Liver (tissue), 9 donors: ENCODE data around the gene PTPN2. TPM values are rescaled to one million over a fixed set of nuclear protein-coding genes. Genes with fewer than 3 reads are reported as not detected.

Source experiments
- DNase-seq: peaks from one replicate; pipeline ENCODE4 v3.0.0-alpha.2; 2017; ENCODE audit warnings: low spot score
- H3K27ac ChIP-seq, 2 donors: one replicate each; pipeline ENCODE4 v1.7.0; 2013; ENCODE audit warnings: inconsistent platforms in 2 of 2, low read length in 2 of 2, control low read depth in 1 of 2, low read depth in 1 of 2, mild to moderate bottlenecking in 1 of 2
- H3K27me3 ChIP-seq, 4 donors: one replicate each; pipeline versions ENCODE4 v1.6.1 to v1.7.0; 2013; ENCODE audit warnings: low read length in 3 of 4, inconsistent platforms in 1 of 4, mild to moderate bottlenecking in 1 of 4, moderate library complexity in 1 of 4; ENCODE audit not compliant: control insufficient read depth in 4 of 4, insufficient read depth in 4 of 4
- H3K36me3 ChIP-seq, 4 donors: one replicate each; pipeline versions ENCODE4 v1.6.1 to v1.7.0; 2013; ENCODE audit warnings: low read length in 3 of 4, mild to moderate bottlenecking in 3 of 4, low read depth in 1 of 4, moderate library complexity in 1 of 4; ENCODE audit not compliant: control insufficient read depth in 4 of 4, insufficient read depth in 3 of 4
- H3K4me1 ChIP-seq, 4 donors: one replicate each; pipeline versions ENCODE4 v1.6.1 to v1.7.0; 2013; ENCODE audit warnings: low read length in 3 of 4, mild to moderate bottlenecking in 3 of 4, moderate library complexity in 1 of 4; ENCODE audit not compliant: control insufficient read depth in 4 of 4, insufficient read depth in 4 of 4
- H3K4me3 ChIP-seq, 3 donors: one replicate each; pipeline versions ENCODE4 v1.6.1 to v1.7.0; 2013; ENCODE audit warnings: low read length in 3 of 3, control low read depth in 1 of 3, low read depth in 1 of 3, mild to moderate bottlenecking in 1 of 3
- H3K9ac ChIP-seq, 2 donors: one replicate each; pipeline ENCODE4 v1.7.0; 2013; ENCODE audit warnings: low read length in 2 of 2, mild to moderate bottlenecking in 2 of 2, moderate library complexity in 2 of 2, control low read depth in 1 of 2, low read depth in 1 of 2
- H3K9me3 ChIP-seq, 4 donors: one replicate each; pipeline versions ENCODE4 v1.6.1 to v1.7.0; 2013; ENCODE audit warnings: low read length in 3 of 4; ENCODE audit not compliant: control insufficient read depth in 4 of 4
- ATF3 ChIP-seq: IDR thresholded peaks from 2 replicates; pipeline ENCODE4 v1.6.1; 2016; ENCODE audit warnings: antibody characterized with exemption
- EGR1 ChIP-seq, 2 donors: IDR thresholded peaks; 2 replicates each; pipeline ENCODE4 v1.6.1; 2016 to 2018; ENCODE audit warnings: antibody characterized with exemption in 2 of 2, low read depth in 2 of 2
- FOXA2 ChIP-seq: IDR thresholded peaks from 2 replicates; pipeline ENCODE4 v1.6.1; 2016; ENCODE audit warnings: antibody characterized with exemption
- GABPA ChIP-seq, 2 donors: IDR thresholded peaks in 1 of 2; conservative IDR thresholded peaks in 1 of 2; 2 replicates each; pipeline ENCODE4 v1.6.1; 2016; ENCODE audit warnings: antibody characterized with exemption in 2 of 2, mild to moderate bottlenecking in 1 of 2, moderate library complexity in 1 of 2
- HNF4A ChIP-seq, 2 donors: conservative IDR thresholded peaks; 2 replicates each; pipeline ENCODE4 v1.6.1; 2016; ENCODE audit warnings: antibody characterized with exemption in 2 of 2, mild to moderate bottlenecking in 2 of 2
- HNF4G ChIP-seq: IDR thresholded peaks from 2 replicates; pipeline ENCODE4 v1.6.1; 2016; ENCODE audit warnings: antibody characterized with exemption
- JUND ChIP-seq, 2 donors: IDR thresholded peaks; 2 replicates each; pipeline ENCODE4 v1.6.1; 2016; ENCODE audit warnings: antibody characterized with exemption in 2 of 2
- NR2F2 ChIP-seq: IDR thresholded peaks from 2 replicates; pipeline ENCODE4 v1.6.1; 2016; ENCODE audit warnings: antibody characterized with exemption
- RAD21 ChIP-seq, 2 donors: IDR thresholded peaks; 2 replicates each; pipeline ENCODE4 v1.6.1; 2016; ENCODE audit warnings: antibody characterized with exemption in 2 of 2, mild to moderate bottlenecking in 2 of 2
- REST ChIP-seq: IDR thresholded peaks from 2 replicates; pipeline ENCODE4 v1.6.1; 2016; ENCODE audit warnings: antibody characterized with exemption, mild to moderate bottlenecking
- RXRA ChIP-seq, 2 donors: IDR thresholded peaks; 2 replicates each; pipeline ENCODE4 v1.6.1; 2017 to 2018; ENCODE audit warnings: antibody characterized with exemption in 2 of 2, mild to moderate bottlenecking in 1 of 2
- TAF1 ChIP-seq: conservative IDR thresholded peaks from 2 replicates; pipeline ENCODE4 v1.6.1; 2016; ENCODE audit warnings: antibody characterized with exemption, mild to moderate bottlenecking
- YY1 ChIP-seq: IDR thresholded peaks from 2 replicates; pipeline ENCODE4 v1.6.1; 2016; ENCODE audit warnings: antibody characterized with exemption, mild to moderate bottlenecking
- WGBS: extraction: QIAGEN DNeasy Blood & Tissue Kit; methylation state at CpG from one replicate; pipeline ENCODE4 v1.1.7; 2013; 5-methylcytosine and 5-hydroxymethylcytosine counted together
- polyA plus RNA-seq, 2 donors: library from polyadenylated mRNA; stranded (reverse) in 1 of 2; unstranded in 1 of 2; fragments of 200-250 nt in 1 of 2; fragments of >200 nt in 1 of 2; fragmentation: Nextera tagmentation in 1 of 2; extraction: Ambion mirVana in 1 of 2; gene quantifications; one replicate each; pipeline versions ENCODE4 v1.2.1 to v1.2.3, GENCODE V29; 2013 to 2015
- total RNA-seq, 2 donors: library from RNA; depleted of rRNA; stranded (reverse); fragments of >200 nt; gene quantifications; one replicate each; pipeline ENCODE4 v1.2.3, GENCODE V29; 2014
- TF ChIP-seq, protein P1 (sequence below): IDR thresholded peaks from 2 replicates; pipeline ENCODE4 v1.6.1; 2016; ENCODE audit warnings: antibody characterized with exemption
- TF ChIP-seq, protein P2 (sequence below): fragments of 150-350 bp; IDR thresholded peaks from 2 replicates; pipeline ENCODE4 v1.5.1; 2017; ENCODE audit warnings: improper control_type of control experiment, low read depth, low read length; ENCODE audit not compliant: missing input control
- donor health status: healthy.
- donor health status: healthy.
- donor health status: healthy.
- donor health status: healthy.
- donor health status: healthy.

Gene PTPN2
- total and polyA plus RNA-seq, 4 donors: 9.2 to 21.2 (median 14.9) TPM

DNA sequence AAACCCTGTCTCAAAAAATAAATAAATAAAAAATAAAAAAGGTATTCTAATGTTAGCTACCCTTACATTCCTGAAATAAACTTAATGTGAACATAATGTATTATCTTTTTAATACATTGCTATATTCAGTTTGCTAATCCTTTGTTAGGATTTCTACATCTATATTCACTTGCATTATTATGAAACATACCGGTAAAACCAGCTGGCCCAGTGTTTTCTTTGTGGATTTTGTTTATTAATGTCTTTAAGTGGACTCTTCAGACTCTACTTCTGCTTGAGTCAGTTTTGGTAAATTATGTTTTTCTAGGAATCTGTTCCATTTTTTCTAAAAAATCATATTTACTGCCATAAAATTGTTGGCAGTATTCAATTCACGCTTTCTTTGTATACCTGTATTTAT lies 34.5 kb downstream of the PTPN2 start:
- Histone ChIP-seq H3K9ac (no peak overlapping the region), H3K36me3 (no peaks in the 10 kb centered on the region), H3K4me1 (peaks cover 0 to 2% (median 0%) of the 10 kb centered on the region in 4 donors), H3K27ac (no peak overlapping the region), H3K9me3 (no peaks in the 10 kb centered on the region), H3K27me3 (no peaks in the 10 kb centered on the region), H3K4me3 (no peak overlapping the region)
- TF ChIP-seq, protein P1, sequence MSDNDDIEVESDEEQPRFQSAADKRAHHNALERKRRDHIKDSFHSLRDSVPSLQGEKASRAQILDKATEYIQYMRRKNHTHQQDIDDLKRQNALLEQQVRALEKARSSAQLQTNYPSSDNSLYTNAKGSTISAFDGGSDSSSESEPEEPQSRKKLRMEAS: no peak
- 94% methylated on average over 2 of the region's 2 CpGs for WGBS
- DNase-seq: no peak

DNA sequence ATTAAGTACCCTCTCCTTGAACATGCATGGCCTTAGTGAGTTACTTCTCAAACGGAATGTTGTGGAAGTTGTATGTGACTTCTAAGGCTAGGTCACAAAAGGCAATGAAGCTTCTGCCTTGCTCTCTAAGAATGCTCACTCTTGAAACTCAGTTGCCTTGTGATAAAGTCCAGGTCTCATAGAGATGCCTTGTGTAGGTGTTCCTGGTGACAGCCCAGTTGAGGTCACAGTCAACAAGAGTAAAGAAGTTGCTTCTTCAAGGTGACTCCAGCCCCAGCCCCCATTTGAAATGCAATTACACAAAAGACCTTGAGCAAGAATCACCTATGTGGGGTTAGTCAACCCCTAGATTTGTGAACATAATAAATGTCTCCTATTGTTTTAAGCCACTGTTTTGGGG lies 35.6 kb downstream of the PTPN2 start:
- DNase-seq: no peak
- TF ChIP-seq HNF4A (conservative IDR thresholded peaks at IDR 0.05): no peak
- TF ChIP-seq, protein P2, sequence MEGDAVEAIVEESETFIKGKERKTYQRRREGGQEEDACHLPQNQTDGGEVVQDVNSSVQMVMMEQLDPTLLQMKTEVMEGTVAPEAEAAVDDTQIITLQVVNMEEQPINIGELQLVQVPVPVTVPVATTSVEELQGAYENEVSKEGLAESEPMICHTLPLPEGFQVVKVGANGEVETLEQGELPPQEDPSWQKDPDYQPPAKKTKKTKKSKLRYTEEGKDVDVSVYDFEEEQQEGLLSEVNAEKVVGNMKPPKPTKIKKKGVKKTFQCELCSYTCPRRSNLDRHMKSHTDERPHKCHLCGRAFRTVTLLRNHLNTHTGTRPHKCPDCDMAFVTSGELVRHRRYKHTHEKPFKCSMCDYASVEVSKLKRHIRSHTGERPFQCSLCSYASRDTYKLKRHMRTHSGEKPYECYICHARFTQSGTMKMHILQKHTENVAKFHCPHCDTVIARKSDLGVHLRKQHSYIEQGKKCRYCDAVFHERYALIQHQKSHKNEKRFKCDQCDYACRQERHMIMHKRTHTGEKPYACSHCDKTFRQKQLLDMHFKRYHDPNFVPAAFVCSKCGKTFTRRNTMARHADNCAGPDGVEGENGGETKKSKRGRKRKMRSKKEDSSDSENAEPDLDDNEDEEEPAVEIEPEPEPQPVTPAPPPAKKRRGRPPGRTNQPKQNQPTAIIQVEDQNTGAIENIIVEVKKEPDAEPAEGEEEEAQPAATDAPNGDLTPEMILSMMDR: no peak
- TF ChIP-seq RAD21 (IDR thresholded peaks at IDR 0.05): no peak
- no peak for TF ChIP-seq TAF1
- no peak for TF ChIP-seq HNF4G
- no peak for TF ChIP-seq REST
- no peak for TF ChIP-seq EGR1 (IDR thresholded peaks at IDR 0.05; ENCODE audit: low read depth in 2 of 2)
- no peak for TF ChIP-seq FOXA2
- no peak for TF ChIP-seq YY1
- TF ChIP-seq JUND (IDR thresholded peaks at IDR 0.05): no peak
- no peak for TF ChIP-seq NR2F2
- TF ChIP-seq RXRA (IDR thresholded peaks at IDR 0.05): no peak
- no peak for TF ChIP-seq GABPA (IDR thresholded peaks at IDR 0.05 in 1 of 2, conservative IDR thresholded peaks at IDR 0.05 in 1 of 2)
- TF ChIP-seq ATF3: no peak
- Histone ChIP-seq H3K27ac (no peak overlapping the region), H3K27me3 (no peaks in the 10 kb centered on the region), H3K4me3 (no peak overlapping the region), H3K9ac (no peak overlapping the region), H3K4me1 (peaks cover 0 to 2% (median 0%) of the 10 kb centered on the region in 4 donors), H3K36me3 (no peaks in the 10 kb centered on the region), H3K9me3 (no peaks in the 10 kb centered on the region)
- 92% methylated on average over 1 of the region's 1 CpG for WGBS
